ENCODE data around the gene NUMA1. TPM values are rescaled to one million over a fixed set of nuclear protein-coding genes. Genes with fewer than 3 reads are reported as not detected.

NUMA1 gene
- total and polyA plus RNA-seq, 9 of the 15 experiments (the other 6 are each of a cell fraction or from before 2014, with no cell fraction given) = 4.1 to 104 (median 51.2) TPM

GRCh38 chr11:72006309-72007088 lies 73.8 kb downstream of the NUMA1 start:
- no peak overlapping the region for H3K4me2 ChIP-seq (ENCODE audit: insufficient read depth, low read length)
- FAIRE-seq = no peak
- H3K9me3 ChIP-seq (replicated peaks; ENCODE audit: control insufficient read depth, insufficient read depth, low read depth, low read length) = no peaks in the 10 kb centered on the region
- no peak overlapping the region for H3K27ac ChIP-seq (ENCODE audit: extremely low read depth, low read depth, low read length)
- peak; percentile 7; the same call in 1 of the 2 replicates for TF ChIP-seq POLR2AphosphoS5 (IDR thresholded peaks at IDR 0.05; ENCODE audit: control insufficient read depth, insufficient read depth, low read depth, low read length)
- no peak for TF ChIP-seq SMARCA5 (IDR thresholded peaks at IDR 0.05)
- TF ChIP-seq POLR2G (IDR thresholded peaks at IDR 0.05; ENCODE audit: low read depth, low read length) = peak; percentile 50; the same call in 1 of the 2 replicates
- no peak for TF ChIP-seq ZNF655 (CRISPR knock-in tag; IDR thresholded peaks at IDR 0.05)
- TF ChIP-seq POLR2A (conservative IDR thresholded peaks at IDR 0.05) = peak; percentile 38; the same call in 1 of the 2 replicates
- peak overlapping the region in 1 of 2 experiments; percentile 50; a peak in 1 of 4 replicates for H3K9ac ChIP-seq (ENCODE audit: insufficient read depth in 1 of 2, low read depth in 2 of 2, low read length in 2 of 2)
- in situ Hi-C loops (cut with MboI) (no loop called here), intact Hi-C loops (cut with micrococcal nuclease) (no loop called here)
- no TSS peak for BruUV-seq (replicated peaks)
- ATAC-seq = no peak
- ChIA-PET POLR2A (interaction anchor here (0.6 to 4.0 kb wide), 7 partner anchors 8 to 79 kb away, joined by 3 to 12 read pairs (median 4); partner anchors contain the start of gene XNDC1N), CTCF (ENCODE audit: low intra/inter-chr PET ratio) (no interaction called here)
- no peaks in the 10 kb centered on the region for H4K20me1 ChIP-seq (replicated peaks; ENCODE audit: control insufficient read depth, insufficient read depth, low read length)
- H3K4me3 ChIP-seq = no peak overlapping the region
- no peaks in the 10 kb centered on the region for H3K27me3 ChIP-seq (ENCODE audit: control insufficient read depth in 2 of 2, insufficient read depth in 2 of 2, low read length in 2 of 2)
- H2AFZ ChIP-seq (ENCODE audit: low read depth, low read length) = no peak overlapping the region
- peaks cover 96% of the 10 kb centered on the region for H3K36me3 ChIP-seq (ENCODE audit: control insufficient read depth, insufficient read depth, low read length)
- peaks cover 4 to 16% of the 10 kb centered on the region in 2 experiments; a peak in 4 of 5 replicates for H3K4me1 ChIP-seq (replicated peaks in 1 of 2; ENCODE audit: control insufficient read depth in 2 of 2, insufficient read depth in 2 of 2, low read length in 2 of 2)
- 89% methylated on average over 8 of the region's 8 CpGs for WGBS (ENCODE audit: insufficient coverage, low coverage, missing lambda C conversion rate)
- no peak for DNase-seq (ENCODE audit: extremely low read depth in 1 of 4, low spot score in 3 of 4)
- no peaks in the 10 kb centered on the region for H3K79me2 ChIP-seq (ENCODE audit: control insufficient read depth, insufficient read depth, low read length)
- H3K9me1 ChIP-seq (ENCODE audit: control insufficient read depth, insufficient read depth, low read length) = no peaks in the 10 kb centered on the region

Data from K562 (cell line).